IgD-negative memory B cell (primary cell): ENCODE data around the gene POLE. TPM values are rescaled to one million over a fixed set of nuclear protein-coding genes. Genes with fewer than 3 reads are reported as not detected.
"Not testable (repeated sequence)": the region's sequence is repeated elsewhere in the genome, so short reads cannot be mapped to it uniquely, and the experiment has no call there.

Source experiments
- H3K27ac Mint-ChIP-seq, 3 donors: one replicate each; pipeline ENCODE4 v1.8.0; 2020 to 2022; ENCODE audit warnings: mild to moderate bottlenecking in 3 of 3, mixed read lengths in 3 of 3, moderate library complexity in 1 of 3
- H3K27me3 Mint-ChIP-seq: one replicate; pipeline ENCODE4 v1.8.0; 2021; ENCODE audit warnings: mixed read lengths
- H3K36me3 Mint-ChIP-seq: one replicate; pipeline ENCODE4 v1.8.0; 2020; ENCODE audit warnings: mild to moderate bottlenecking, mixed read lengths
- H3K4me1 Mint-ChIP-seq, 3 donors: one replicate each; pipeline ENCODE4 v1.8.0; 2020 to 2022; ENCODE audit warnings: mixed read lengths in 3 of 3, mild to moderate bottlenecking in 1 of 3
- H3K4me3 Mint-ChIP-seq, 4 donors: one replicate each; pipeline ENCODE4 v1.8.0; 2020 to 2022; ENCODE audit warnings: mild to moderate bottlenecking in 4 of 4, mixed read lengths in 4 of 4, moderate library complexity in 3 of 4
- H3K9me3 Mint-ChIP-seq, 3 donors: one replicate each; pipeline ENCODE4 v1.8.0; 2020 to 2021; ENCODE audit warnings: mixed read lengths in 3 of 3, mild to moderate bottlenecking in 1 of 3
- polyA plus RNA-seq: library from polyadenylated mRNA; unstranded; fragments of 300-500 nt; fragmentation: Illumina TruSeq; gene quantifications from one replicate; pipeline ENCODE4 v1.2.3, GENCODE V29; 2021

POLE gene
- polyA plus RNA-seq, 1 donor from 2014 or later = 3.4 TPM

DNA sequence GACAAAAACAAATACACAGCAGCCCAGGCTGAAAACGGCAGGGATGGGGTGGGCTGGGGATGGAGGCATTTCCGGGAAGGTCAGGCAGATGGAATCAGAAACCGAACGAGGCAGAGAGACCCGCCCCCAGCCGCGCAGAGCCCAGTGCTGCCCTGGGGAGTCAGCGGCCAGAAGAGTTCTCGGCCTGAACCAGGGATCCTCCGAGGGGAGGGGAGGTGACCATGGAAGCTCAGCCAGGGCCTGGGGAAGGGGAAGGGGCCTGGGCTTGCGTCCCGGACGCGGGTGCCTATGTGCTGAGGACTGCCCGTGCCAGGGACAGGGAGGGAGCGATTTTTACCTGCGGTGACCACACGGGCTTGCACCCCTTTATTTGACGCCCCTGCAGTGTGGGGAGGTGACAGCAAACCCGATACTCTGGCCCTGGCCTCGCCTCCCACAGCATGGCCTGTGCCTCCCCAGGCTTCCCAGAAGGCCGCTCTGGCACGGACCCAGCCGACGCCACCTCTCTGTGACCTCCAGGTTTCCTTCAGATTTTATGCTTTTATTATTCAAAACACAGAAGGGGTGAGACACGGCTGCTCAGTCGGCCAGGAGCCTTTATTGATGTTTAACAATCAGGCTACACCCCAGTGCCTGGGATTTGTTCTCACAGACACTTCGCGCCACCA lies 84.4 kb downstream of the POLE start:
- Mint-ChIP-seq H3K27me3 (peaks cover 32% of the 10 kb centered on the region), H3K36me3 (no peaks in the 10 kb centered on the region)

DNA sequence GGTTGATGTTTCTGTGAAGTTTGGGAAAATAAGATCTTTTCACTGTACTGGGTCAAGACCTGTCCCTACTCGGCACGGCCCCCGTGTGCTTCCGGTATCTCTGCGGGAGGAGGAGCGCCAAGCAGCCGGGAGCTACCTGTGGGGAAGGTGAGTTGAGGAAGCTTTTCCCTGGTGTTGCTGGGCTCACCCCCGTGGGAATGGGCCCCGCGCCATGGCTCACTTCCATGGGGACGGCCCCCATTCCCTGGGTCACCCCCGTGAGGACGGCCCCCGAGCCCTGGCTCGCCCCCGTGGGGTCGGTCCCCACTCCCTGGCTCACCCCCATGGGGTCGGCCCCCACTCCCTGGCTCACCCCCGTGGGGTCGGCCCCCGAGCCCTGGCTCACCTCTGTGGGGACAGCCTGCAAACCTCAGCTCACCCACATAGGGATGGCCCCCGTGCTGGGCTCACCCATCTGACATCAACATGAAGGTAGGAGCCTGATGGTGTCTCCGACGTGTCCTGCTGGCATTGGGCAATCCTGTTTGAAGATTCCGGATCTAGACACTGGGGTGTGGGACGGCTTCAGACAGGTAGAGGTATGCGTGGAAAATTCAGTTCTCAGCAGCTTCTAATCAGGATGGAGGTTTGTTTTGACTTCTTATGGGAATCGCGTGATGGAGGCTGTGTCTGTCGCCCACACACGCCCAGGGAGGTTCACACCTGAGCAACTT lies 85.8 kb downstream of the POLE start:
- H3K27me3 Mint-ChIP-seq = peaks cover 26% of the 10 kb centered on the region
- H3K9me3 Mint-ChIP-seq = no peaks in the 10 kb centered on the region
- H3K27ac Mint-ChIP-seq = peak overlapping the region in 1 of 3 donors; percentile 32
- H3K4me1 Mint-ChIP-seq = peaks cover 11 to 21% (median 12%) of the 10 kb centered on the region in 3 donors
- H3K4me3 Mint-ChIP-seq = peak overlapping the region; percentile 55 to 90 (median 74)
- H3K36me3 Mint-ChIP-seq = no peaks in the 10 kb centered on the region

More for the DNA sequence above, 84.4 kb downstream of the POLE start:
- Mint-ChIP-seq H3K27ac (no peak overlapping the region), H3K4me3 (peak overlapping the region in 1 of 4 donors; percentile 40), H3K9me3 (no peaks in the 10 kb centered on the region), H3K4me1 (peaks cover 4 to 13% (median 5%) of the 10 kb centered on the region in 3 donors)

DNA sequence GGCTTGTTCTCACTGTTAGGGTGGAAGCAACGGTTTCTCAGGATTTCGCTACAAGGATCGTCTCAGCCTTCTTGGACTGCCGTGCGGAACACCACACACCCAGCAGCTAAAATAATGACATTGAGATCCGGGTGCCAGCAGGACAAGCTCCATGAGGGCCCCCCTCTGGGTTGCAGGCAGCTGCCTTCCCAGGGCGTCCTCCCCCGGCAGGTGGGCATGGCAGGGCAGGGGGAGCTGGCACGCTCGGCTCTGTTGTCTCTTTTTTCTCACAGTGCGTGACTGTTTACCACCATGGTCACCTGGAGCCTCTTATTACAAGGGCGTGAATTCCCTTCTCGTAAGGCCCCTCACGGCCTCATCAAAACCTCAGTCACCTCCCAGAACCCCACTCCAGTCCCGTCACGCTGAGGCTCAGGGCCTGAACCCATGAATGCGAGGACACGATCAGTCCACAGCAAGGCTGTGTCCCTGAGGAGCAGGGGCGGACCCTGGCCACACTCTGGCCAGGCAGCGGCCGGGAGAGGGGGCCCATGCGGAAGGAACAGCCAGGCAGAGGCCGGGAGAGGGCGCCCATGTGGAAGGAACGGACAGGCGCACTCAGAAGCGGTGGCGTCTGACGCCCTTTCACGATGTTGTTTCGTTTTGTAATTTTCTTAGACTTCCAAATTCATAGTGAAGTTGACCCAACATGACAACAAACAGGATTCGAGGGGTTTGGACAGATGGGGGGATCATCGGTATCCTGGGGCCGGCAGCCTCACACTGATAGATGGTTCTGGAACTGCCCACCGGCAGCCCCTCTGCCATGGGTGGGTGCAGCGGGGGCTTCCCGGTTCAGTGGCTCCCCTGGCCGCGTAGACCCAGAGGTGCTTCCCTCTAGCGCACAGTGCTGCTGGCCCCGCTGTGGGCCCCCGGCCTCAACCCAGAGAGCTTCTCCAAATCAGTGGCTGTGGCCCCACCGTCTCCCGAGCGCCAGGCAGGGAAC lies 86.8 kb downstream of the POLE start:
- Mint-ChIP-seq H3K27ac (peak overlapping the region in 1 of 3 donors; percentile 82), H3K36me3 (no peaks in the 10 kb centered on the region), H3K4me1 (peaks cover 11 to 21% (median 12%) of the 10 kb centered on the region in 3 donors), H3K9me3 (no peaks in the 10 kb centered on the region), H3K27me3 (peaks cover 25% of the 10 kb centered on the region), H3K4me3 (peak overlapping the region; percentile 69 to 97 (median 84))

DNA sequence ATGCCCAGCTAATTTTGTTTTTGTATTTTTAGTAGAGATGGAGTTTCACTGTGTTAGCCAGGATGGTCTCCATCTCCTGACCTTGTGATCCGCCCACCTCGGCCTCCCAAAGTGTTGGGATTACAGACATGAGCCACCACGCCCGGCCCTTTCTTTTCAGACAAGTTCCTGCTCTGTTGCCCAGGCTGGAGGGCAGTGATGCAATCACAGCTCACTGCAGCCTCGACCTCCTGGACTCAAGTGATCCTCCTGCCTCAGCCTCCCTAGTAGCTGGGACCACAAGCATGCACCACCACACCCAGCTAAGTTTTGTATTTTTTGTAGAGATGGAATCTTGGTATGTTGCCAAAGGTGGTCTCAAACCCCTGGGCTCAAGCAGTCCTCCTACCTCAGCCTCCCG lies 87.6 kb downstream of the POLE start:
- not testable (repeated sequence) for H3K36me3 Mint-ChIP-seq, H3K9me3 Mint-ChIP-seq
- Mint-ChIP-seq H3K4me1 (peaks cover 11 to 21% (median 12%) of the 10 kb centered on the region in 3 donors), H3K4me3 (peak overlapping the region; percentile 59 to 97 (median 74)), H3K27ac (peak overlapping the region in 1 of 3 donors; percentile 82), H3K27me3 (peaks cover 25% of the 10 kb centered on the region)

DNA sequence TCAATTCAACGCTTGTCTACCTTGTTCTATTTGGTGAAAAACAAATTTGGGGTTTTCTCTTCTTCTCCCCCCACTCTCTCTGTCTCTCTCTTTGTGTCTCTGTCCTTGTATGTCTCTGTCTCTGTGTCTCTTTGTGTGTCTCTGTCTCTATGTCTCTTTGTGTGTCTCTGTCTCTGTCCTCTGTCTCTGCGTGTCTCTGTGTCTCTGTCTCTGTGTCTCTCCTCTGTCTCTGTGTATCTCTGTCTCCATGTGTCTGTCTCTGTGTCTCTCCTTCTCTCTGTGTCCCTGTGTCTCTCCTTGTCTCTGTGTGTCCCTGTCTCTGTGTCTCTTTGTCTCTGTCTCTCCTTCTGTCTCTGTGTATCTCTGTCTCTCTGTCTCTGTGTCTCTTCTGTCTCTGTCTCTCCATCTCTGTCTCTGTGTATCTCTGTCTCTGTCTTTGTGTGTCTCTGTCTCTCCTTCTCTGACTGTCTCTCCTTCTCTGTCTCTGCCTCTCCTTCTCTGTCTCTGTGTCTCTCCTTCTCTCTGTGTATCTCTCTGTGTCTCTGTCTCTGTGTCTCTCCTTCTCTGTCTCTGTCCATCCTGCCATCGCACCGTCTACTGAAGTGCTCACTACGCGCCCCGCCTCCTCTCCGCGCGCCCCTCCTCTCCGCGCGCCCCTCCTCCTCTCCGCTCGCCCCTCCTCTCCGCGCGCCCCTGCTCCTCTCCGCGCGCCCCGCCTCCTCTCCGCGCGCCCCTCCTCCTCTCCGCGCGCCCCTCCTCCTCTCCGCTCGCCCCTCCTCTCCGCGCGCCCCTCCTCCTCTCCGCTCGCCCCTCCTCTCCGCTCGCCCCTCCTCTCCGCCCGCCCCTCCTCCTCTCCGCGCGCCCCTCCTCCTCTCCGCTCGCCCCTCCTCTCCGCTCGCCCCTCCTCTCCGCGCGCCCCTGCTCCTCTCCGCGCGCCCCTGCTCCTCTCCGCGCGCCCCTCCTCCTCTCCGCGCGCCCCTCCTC lies 89.5 kb downstream of the POLE start:
- H3K27ac Mint-ChIP-seq = peak overlapping the region; percentile 11 to 92 (median 91)
- H3K9me3 Mint-ChIP-seq = no peaks in the 10 kb centered on the region
- H3K4me3 Mint-ChIP-seq = peak overlapping the region; percentile 40 to 95 (median 90)
- H3K36me3 Mint-ChIP-seq = no peaks in the 10 kb centered on the region
- H3K27me3 Mint-ChIP-seq = peaks cover 18% of the 10 kb centered on the region
- peaks cover 11 to 26% (median 12%) of the 10 kb centered on the region in 3 donors for H3K4me1 Mint-ChIP-seq

DNA sequence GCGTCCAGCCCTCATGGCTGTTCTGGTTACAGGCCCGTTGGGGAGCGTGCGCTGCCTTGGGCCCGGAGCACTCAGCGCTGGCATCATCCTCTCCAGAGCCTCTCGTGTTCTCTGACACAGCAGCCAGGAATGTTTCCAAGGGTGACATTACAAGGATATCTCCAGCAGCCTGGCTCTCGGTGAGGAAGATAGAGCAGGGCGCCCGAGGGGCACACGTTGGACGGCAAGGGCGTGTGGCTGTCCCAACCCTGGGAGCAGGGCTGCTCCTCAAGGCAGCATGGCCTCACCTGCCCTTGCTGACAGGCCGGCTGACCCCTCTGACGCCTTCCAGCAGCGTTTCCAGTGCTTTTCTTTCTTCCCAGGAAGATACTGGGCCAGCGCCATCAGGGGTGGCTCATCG lies 91.1 kb downstream of the POLE start:
- peaks cover 15% of the 10 kb centered on the region for H3K27me3 Mint-ChIP-seq
- H3K36me3 Mint-ChIP-seq = no peaks in the 10 kb centered on the region
- H3K27ac Mint-ChIP-seq = peak overlapping the region in 1 of 3 donors; percentile 1
- H3K4me3 Mint-ChIP-seq = peak overlapping the region in 2 of 4 donors; percentile 58 to 65
- peaks cover 10 to 21% (median 11%) of the 10 kb centered on the region in 3 donors for H3K4me1 Mint-ChIP-seq
- no peaks in the 10 kb centered on the region for H3K9me3 Mint-ChIP-seq

DNA sequence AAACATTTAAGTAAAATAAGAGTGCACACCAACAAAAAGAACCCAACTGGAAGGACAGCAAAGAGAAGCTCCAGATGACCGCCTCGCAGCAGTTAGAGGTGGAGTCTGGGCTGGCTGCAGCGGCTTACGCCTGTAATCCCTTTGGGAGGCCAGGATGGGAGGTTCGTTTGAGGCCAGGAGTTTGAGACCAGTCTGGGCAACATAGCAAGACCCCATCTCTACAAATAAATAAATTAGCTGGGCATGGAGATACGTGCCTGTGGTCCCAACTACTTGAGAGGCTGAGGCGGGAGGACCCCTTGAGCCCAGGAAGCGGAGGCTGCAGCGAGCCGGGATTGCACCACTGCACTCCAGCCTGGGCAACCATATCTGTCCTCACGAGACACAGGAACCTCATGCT lies 92.0 kb downstream of the POLE start:
- no peaks in the 10 kb centered on the region for H3K36me3 Mint-ChIP-seq
- peaks cover 8 to 20% (median 10%) of the 10 kb centered on the region in 3 donors for H3K4me1 Mint-ChIP-seq
- peak overlapping the region in 2 of 4 donors; percentile 25 to 74 for H3K4me3 Mint-ChIP-seq
- peaks cover 11% of the 10 kb centered on the region for H3K27me3 Mint-ChIP-seq
- peak overlapping the region in 1 of 3 donors; percentile 1 for H3K27ac Mint-ChIP-seq
- no peaks in the 10 kb centered on the region for H3K9me3 Mint-ChIP-seq

DNA sequence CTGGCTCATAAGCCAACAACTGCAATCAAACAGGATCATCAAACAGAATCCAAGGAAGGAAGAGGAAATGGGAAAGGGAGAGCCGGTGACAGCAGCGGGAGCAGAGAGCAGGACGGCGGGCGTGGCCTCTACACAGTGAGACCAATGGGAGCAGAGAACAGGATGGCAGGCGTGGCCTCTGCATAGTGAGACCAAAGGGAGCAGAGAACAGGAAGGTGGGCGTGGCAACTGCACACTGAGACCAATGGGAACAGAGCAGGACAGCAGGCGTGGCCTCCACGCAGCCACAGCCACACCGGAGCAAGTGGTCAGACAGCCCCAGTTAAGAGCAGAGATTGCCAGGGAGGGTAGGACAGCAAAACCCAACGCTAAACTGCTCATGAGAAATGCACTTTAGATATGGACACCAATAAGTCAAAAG lies 93.2 kb downstream of the POLE start:
- Mint-ChIP-seq H3K9me3 (no peaks in the 10 kb centered on the region), H3K27me3 (peaks cover 11% of the 10 kb centered on the region), H3K27ac (peak overlapping the region in 2 of 3 donors; percentile 36), H3K36me3 (no peaks in the 10 kb centered on the region), H3K4me1 (peaks cover 8 to 15% (median 10%) of the 10 kb centered on the region in 3 donors), H3K4me3 (peak overlapping the region in 1 of 4 donors; percentile 69)

DNA sequence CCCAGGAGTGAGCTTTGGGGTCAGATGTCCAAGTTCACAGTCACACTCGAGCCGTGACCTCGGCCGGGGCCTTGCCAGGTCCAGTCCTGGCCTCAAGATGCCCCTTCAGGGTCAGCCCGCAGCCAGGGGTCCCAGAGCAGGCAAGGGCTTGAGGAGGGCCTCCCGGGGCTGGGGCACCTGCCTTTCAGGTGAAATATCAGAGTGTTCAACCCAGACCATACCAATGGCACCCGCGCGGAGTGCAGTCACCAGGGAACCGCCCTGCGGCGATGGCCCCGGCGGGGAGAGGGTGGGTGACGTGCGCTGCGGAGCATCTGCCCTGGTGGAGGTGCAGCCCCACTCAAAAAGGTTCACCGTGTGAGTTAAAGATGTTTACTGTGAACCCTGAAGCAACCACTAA lies 93.6 kb downstream of the POLE start:
- Mint-ChIP-seq H3K4me1 (peaks cover 7 to 13% (median 8%) of the 10 kb centered on the region in 3 donors), H3K27me3 (peaks cover 11% of the 10 kb centered on the region), H3K4me3 (peak overlapping the region in 1 of 4 donors; percentile 69), H3K27ac (peak overlapping the region in 1 of 3 donors; percentile 36), H3K9me3 (no peaks in the 10 kb centered on the region), H3K36me3 (no peaks in the 10 kb centered on the region)

DNA sequence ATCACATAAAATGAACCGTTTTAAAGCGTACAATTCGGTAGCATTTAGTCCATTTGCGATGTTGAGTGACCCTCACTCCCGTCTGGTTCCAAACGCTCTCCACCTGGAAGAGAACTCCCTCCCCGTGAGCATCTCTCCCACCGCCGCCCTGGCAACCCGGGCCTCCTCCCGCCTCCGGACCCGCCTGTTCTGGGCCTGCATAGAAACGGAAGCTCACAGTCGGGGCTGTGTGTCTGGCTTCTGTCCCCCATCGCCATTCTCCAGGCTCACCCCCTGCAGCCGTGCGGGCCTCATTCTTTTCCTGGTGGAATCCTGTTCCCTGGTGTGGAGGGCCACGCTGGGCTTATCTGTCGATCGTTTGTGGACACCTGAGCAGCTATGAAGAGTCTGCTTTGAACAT lies 94.1 kb downstream of the POLE start:
- no peaks in the 10 kb centered on the region for H3K36me3 Mint-ChIP-seq
- H3K9me3 Mint-ChIP-seq = no peaks in the 10 kb centered on the region
- peaks cover 7 to 13% (median 8%) of the 10 kb centered on the region in 3 donors for H3K4me1 Mint-ChIP-seq
- no peak overlapping the region for H3K4me3 Mint-ChIP-seq
- H3K27me3 Mint-ChIP-seq = peaks cover 11% of the 10 kb centered on the region
- H3K27ac Mint-ChIP-seq = no peak overlapping the region

DNA sequence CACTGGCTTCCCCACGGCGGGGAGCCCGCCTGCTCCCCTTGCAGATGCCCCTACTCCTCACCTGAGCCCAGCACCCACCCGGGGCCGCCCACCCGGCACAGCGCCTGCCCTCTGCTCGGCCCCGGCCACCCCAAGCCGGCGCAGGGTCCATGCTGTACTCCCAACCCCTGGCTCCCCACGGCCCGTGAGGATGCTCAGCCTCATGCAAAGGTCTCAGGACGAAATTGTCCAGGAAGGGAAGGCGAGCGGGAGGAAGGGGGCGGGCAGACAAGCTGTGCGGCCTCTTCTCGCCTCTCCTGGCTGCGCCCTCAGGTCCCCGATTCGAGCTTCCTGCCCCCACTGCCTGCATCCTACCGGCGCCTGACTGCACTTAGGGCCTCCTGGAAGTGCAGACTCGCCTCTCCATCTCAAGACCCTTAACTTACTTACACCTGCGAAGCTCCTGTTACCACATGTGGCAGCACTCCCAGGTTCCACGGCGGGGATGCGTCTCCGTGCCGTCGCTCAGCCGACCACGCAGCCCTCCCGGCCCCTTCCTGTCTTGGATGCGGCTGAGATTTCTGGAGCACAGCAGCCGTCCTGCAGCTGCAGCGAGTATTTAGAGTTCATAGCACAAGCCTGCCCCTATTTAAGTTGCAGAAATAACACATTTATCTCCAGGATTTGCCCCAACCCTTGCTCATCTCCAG lies 94.7 kb downstream of the POLE start:
- Mint-ChIP-seq H3K27ac (no peak overlapping the region), H3K9me3 (no peaks in the 10 kb centered on the region), H3K36me3 (no peaks in the 10 kb centered on the region), H3K4me1 (peaks cover 4 to 10% (median 4%) of the 10 kb centered on the region in 3 donors), H3K27me3 (peaks cover 8% of the 10 kb centered on the region), H3K4me3 (no peak overlapping the region)

DNA sequence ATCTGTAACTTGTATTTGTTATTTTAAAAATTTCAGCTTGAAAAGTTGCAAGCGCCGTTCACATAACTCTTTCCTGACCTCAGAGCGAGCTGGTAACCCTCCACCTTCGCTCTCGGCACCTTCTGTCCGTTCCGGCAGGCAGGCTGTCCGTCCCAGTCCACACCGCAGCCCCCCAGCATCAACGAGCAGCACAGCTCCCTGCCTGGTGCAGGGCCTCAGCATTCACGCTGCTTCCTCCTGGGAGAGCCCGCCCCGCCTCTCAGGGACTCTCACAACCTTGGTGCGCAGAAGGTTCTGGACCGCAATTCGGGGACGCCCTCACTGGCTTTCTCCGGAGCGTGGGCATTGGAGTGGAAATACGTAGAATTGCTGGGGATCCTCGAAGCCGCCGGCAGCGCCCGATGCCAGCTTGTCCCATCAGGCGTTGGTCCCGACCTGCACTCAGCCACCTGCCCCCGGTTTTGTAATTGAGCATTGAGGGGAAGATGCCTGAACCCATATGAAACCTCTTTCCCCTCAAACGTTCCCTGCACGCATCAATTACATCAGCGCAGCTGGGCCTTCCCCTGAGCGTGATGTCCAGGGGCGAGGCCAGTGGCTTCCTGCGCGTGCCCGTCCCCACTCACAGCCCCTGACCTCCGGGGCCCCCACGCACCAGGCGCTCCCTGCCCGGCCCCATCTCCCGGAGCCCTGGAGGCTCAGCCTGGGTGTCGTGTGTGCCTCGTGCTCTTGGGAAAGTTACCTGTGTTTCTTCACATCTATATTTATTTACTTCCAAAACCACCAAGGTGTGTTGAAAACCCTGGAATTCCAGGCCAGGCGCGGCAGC lies 95.8 kb downstream of the POLE start:
- H3K9me3 Mint-ChIP-seq = no peaks in the 10 kb centered on the region
- peak overlapping the region in 1 of 3 donors; percentile 21 for H3K27ac Mint-ChIP-seq
- peaks cover 8% of the 10 kb centered on the region for H3K27me3 Mint-ChIP-seq
- no peak overlapping the region for H3K4me3 Mint-ChIP-seq
- H3K36me3 Mint-ChIP-seq = no peaks in the 10 kb centered on the region
- peaks cover 0 to 5% (median 0%) of the 10 kb centered on the region in 3 donors for H3K4me1 Mint-ChIP-seq
